Measurements from ENCODE around the gene DBP.
A peak's percentile ranks its signal among the peaks of the same experiment; 100 is the strongest.
"Not testable (repeated sequence)": the region's sequence is repeated elsewhere in the genome, so short reads cannot be mapped to it uniquely, and the experiment has no call there.

DBP gene

DNA sequence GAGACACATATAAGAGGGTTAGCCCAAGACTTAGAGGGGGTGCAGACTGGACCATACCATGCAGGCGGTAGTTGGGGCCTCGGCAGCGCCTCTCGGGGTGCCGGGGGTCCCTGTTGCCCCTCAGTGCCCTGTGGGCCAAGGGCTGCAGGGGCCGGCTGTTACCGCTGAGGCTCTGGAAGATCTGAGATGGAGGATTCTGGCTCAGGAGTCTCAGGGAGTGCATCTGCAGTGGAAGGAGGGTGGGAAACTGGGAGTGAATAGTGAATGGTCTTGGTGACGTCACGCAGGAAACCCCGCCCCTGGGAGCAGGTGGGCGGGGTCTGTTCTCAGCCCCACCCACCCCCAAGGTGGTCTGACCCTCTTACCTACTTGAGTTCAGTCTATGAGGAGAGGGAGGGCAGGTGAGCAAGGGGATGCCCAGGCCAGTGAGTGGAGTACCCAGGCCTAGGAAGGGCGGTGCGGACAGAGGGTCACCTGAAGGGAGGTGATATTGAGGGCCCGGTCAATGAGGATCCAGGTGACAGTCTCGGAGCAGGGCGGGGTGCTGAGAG lies 1.7 kb upstream of the DBP start:
- no peak for DNase-seq

DNA sequence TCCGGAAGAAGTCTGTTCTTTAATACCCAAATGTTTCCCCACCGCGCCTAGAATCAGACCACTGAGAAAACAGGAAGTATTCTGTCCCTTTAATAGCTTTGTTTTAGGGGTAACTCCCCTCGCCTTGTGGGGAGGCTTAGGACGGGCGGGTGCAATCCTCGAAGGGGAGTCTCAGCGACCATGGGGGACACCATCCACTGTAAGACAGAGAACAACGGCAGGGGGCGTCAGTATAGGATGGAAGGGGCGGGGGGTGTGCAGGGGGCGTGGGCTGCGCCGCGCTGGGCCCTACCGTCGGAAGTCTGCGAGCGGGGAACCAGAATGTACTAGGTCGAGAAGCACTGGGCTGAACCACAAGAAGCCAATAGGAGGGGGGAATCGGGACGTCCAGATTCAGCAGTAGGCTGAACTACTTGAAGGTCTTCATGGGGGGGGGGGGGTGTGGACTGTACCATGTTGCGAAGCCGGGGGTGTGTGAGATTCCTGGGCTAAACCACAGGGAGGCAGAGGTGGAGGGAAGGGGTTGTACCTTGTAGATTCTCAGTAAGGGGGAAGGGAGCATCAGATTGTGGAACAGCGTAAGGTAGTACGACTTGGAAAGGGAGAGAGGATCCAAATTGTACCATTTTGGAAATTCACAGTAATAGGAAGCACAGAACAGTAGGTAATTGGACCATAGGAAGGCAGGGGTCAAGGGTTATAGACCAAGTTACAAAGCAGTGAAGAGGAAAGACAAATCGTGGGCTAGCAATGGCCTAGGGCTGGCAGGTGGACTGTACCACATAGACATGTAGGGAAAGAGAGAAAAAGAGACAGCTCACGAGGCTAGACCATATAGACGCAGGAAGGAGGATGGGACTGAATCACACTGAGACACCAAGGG lies 1.0 kb upstream of the DBP start:
- peak; percentile 90 for DNase-seq

DNA sequence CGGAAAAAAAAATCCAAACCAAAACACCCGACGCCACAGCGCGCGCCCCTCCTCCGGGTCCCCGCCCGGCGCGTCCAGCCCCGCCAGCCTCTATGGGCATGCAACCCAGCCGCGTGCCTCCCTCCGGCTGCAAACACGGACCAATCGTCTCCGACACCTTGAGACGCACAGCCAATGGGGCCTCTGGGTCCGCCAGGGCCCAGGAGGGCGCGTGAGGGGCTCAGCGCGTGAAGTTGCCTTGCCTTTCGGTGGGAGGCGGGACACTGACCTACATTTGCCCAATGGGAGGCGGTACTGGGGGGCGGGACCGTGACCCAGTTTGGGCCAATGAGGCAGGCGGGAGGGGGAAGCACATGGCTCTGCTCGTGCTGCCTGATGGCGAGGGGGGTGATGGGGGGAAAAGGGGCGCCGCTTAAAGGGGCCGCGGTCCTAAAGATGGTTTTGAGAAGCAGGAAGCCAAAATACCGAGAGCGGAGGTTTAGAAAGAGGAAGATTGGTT lies 319 bp upstream of the DBP start:
- DNase-seq, result peak; percentile 100

DNA sequence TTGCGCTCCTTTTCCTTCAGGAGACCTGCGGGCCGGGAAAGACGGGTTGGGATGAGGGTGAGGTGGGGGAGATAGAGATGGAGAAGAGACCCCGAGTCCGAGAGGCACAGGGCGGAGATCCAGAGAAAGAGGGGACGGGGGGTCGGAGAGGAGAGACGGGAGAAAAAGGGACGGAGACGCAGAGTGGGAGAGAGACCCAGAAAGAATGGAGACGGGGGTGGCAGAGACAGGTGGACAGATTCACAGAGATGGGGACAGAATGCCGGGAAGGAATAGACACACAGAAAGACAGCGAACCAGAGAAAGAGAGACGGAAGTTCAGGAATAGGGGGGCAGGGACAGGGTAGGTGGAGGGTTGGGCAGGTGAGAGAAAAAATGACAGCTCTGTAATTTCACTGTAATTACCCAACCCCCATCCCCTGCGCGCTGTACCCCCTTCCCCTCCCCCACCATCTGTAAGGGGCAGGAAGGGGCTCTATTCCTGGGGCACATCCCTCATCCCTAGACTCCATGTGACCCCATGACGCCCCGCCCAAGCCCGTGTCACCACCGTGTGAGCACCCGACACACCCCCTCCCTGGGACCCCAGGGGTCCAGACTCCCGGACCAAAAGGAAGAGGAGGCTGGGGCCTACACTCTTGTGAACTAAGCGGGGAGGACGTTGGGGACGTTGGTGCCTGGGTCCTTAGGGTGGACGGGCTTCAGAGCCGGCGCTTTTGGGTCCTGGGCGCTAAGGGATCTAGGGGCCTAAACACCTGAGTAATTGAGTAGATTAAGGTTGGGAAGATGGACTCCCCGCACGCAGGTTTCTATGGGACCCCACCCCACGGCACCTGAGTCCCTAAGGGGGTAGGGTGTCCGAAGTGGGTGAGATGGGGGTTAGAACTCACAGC lies 967 bp downstream of the DBP start:
- DNase-seq, result peak; percentile 37

DNA sequence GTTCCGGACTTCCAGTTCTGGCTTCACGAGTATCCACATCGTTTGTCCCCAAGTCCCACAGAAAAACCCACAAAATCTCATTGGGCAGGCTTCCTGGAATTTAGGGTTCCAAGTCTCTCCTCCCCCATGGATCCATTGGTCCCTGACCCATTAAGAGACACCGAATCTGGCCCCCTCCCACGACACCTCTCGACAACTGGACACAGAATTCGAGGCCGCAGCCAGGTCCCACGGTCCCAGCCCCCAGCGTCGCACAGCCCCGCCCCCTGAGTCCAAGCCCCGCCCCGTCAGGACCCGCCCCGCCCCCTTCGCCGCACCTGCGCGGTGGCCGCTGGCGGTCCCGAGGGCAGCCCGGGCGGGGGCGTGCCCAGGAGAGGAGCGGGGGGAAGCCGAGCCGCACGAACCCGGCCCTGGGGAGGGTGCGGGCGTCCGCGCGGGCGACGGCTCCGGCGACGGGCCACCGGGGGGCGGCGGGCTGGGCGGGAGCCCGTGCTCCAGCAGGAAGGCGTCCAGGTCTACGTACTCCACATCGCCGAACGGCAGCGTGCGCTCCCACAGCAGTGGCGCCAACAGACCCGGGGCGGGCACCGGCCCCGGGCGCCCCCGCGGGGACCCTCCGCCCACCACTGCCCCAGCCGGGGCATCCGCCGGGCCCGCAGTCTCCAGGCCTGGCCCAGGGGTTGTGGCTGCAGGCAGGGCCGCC lies 1.8 kb downstream of the DBP start:
- DNase-seq, result peak; percentile 80

DNA sequence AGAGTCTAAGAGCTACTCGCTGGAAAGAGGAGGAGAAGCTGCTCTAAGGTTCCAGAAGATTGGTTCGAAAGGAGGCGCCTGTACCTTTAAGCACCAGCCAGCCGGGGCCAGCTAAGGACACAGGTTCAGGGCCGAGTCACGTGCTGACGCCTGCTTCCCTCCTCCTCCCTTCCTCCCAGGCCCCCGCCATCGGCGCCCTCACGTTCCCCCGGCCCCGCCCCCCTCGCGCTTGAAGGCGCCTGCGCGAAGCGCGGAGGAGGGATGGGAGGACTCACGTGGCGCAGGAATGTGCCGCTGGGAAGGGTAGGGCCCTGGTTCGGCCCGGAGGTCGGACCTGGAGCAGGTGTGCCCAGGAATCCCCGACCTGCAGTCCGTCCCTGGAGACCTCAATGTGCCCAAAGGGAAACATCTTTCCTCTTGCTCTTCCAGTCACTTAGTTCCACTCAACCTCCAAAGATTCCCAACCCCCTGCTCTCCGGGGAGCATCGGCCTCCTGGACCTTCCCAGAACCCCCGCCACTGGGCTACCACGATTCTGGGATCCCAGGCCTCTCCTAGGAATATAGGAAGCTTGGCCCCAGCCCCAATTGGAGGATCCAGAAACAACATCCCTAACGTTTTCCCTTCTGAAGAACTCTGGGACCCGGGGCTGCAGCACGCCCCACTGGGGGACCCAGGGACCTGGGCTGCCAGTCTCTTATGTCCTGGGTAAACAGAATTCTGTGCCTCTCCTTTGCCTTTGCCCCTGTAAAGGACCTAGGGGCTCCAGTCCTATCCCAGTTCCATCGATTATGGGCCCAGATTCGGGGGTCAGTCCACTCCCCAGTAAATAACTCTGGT lies 2.5 kb downstream of the DBP start:
- DNase-seq, result peak; percentile 98

DNA sequence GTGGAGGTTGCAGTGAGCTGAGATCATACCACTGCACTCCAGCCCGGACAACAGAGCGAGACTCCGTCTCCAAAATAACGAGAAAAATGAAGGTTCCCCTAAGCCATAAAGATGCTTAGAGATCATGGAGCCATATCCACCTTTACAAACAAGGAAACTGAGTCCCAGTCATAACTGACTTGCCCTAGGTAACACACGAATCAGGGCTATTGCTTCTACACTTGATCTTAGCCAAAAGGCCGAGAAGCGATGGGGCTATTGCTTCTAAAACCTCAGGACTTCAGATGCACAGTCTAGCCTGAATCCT lies 3.2 kb downstream of the DBP start:
- DNase-seq, result no peak

DNA sequence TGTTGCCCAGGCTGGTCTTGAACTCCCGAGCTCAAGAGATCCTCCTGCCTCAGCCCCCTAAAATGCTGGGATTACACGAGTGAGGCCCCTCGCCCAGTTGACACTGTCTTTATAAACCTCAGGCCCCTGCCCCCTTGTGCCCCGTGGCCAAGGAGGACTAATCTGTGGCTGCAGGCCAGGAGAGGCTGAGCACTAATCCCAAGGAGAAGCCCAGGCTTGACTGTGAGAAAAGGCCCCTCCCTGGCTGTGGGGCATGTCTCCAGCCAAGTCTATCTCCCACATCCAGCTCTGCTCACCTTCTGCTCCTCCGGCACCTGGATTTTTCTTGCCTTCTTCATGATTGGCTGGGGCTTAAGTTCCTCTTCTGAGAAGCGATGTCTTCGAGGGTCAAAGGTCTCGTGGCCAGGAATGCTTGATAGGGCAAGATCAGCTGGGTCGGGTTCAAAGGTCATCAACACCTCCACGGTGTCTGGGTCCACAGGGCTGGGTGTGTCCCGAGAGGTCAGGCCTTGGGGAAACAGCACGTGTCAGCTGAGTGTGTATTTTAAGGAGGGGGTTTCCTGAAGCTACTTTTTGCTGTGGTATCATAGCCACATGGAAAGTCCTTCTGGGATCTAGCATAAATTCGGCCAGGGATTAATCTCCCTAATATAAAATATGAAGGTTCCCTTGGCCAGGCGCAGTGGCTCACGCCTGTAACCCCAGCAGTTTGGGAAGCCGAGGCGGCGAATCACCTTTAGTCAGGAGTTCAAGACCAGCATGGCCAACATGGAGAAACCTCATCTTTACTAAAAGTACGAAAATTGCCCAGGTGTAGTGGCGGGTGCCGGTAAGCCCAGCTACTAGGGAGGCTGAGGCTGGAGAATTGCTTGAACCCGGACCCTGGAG lies 3.8 kb downstream of the DBP start:
- no peak for DNase-seq

DNA sequence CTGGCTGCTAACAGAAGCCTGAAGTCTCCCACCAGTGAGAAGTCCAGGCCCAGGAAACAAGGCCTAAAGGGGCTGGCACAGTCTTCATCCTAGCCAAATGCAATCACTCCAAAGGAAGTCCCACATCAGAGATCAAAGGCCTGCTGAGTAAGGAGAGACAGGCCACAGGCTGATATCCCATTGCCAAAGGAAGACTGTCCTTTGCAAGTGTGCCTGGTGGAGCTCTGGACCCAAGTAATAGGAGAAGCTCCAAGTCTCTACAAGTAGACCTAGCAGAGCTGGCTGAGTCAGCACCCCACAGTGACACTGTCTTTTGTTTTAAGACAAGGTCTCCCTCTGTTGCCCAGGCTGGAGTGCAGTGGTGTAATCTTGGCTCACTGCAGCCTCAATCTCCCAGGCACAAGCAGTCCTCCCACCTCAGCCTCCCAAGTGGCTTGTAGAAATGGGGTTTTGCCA lies 4.5 kb downstream of the DBP start:
- no peak for DNase-seq

DNA sequence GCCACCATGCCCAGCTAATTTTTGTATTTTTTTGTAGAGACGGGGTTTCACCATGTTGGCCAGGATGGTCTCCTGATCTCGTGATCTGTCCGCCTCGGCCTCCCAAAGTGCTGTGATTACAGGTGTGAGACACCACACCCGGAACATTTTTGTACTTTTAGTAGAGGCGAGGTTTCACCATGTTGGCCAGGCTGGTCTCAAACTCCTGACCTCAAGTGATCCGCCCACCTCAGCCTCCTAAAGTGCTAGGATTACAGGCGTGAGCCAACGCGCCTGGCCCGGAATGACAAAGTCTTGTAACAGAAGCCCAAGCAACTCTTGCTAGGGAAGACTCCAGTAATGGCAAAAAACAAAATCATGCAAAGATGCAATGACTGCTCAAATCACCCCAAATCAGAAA lies 4.9 kb downstream of the DBP start:
- not testable (repeated sequence) for DNase-seq

DNA sequence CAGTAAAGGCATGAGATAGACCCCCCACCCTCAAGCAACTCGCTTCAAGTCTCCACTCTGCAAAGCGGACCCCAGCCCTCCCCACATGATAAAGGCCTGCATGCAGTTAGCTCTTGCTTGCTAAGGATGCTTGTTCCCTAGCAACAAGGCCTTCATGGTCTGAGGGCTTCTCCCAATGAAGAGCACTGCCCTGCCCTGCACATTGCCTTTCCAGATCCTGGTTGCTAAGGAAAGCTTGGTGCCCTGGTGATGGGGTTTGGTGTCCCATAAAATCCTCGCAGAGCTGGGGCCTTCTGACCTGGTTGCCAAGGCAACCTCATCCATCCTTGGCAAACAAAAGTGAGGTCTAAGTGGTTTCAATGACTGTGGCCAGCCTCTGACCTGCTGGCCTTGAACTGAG lies 6.0 kb downstream of the DBP start:
- DNase-seq, result no peak

DNA sequence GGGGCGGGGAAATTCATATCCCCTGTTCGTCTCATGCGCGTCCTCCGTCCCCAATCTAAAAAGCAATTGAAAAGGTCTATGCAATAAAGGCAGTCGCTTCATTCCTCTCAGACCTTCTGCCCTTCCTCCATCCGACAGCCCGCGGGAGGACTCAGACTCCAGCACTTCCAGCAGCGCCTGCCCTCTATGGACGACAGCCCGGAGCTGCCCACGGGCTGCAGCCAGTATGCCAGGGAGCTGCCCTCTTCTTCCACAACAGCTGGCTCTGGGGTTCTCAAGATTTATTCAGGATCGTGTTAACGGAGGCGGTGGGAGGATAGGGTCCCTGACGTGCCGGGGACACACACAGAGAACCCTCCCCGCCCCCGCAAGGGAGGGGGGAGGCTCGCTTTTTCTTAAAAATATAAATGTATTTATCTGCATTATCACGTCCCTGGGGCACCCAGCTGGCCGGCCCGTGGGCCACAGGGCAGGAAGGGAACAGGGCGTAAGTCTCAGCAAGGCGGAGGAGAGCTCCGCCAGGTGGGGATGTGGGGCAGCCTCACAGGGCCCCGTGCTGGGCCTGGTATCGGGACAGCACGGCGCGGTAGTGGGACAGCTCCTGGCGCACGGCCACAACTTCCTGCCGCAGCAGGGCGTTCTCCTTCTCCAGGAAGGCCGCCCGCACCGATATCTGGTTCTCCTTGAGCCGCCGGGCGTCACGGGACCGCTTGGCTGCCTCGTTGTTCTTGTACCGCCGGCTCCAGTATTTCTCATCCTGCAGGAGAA lies 6.7 kb downstream of the DBP start:
- DNase-seq, result peak; percentile 52

DNA sequence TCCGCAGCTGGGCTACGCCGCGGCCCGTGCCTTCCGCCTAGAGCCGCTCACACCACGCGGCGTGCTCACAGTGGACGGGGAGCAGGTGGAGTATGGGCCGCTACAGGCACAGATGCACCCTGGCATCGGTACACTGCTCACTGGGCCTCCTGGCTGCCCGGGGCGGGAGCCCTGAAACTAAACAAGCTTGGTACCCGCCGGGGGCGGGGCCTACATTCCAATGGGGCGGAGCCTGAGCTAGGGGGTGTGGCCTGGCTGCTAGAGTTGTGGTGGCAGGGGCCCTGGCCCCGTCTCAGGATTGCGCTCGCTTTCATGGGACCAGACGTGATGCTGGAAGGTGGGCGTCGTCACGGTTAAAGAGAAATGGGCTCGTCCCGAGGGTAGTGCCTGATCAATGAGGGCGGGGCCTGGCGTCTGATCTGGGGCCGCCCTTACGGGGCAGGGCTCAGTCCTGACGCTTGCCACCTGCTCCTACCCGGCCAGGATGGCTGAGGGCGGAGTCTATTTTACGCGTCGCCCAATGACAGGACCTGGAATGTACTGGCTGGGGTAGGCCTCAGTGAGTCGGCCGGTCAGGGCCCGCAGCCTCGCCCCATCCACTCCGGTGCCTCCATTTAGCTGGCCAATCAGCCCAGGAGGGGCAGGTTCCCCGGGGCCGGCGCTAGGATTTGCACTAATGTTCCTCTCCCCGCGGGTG lies 7.4 kb downstream of the DBP start:
- peak; percentile 52 for DNase-seq

DNA sequence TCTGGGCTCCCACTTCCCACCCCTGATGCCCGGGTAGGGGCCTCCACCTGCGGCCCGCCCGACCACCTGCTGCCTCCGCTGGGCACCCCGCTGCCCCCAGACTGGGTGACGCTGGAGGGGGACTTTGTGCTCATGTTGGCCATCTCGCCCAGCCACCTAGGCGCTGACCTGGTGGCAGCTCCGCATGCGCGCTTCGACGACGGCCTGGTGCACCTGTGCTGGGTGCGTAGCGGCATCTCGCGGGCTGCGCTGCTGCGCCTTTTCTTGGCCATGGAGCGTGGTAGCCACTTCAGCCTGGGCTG lies 7.9 kb downstream of the DBP start:
- no peak for DNase-seq

DNA sequence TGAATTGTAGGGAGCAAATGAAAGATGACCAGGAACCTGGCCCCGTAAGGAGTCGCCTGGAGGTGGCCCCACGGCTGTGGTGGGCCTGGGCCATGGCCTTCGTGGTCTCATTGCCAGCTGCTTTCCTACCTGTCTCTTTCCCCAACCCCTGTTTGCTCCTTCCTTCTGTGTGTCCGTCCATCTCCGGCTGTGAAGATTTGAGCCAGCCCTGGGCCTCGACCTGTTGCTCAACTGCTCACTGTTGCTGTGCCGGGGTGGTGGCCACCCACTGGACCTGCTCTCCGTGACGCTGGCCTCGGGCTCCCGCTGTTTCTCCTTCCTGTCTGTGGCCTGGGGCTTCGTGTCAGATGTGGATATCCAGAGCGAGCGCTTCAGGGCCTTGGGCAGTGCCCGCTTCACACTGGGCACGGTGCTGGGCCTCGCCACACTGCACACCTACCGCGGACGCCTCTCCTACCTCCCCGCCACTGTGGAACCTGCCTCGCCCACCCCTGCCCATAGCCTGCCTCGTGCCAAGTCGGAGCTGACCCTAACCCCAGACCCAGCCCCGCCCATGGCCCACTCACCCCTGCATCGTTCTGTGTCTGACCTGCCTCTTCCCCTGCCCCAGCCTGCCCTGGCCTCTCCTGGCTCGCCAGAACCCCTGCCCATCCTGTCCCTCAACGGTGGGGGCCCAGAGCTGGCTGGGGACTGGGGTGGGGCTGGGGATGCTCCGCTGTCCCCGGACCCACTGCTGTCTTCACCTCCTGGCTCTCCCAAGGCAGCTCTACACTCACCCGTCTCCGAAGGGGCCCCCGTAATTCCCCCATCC lies 8.5 kb downstream of the DBP start:
- DNase-seq, result no peak

DNA sequence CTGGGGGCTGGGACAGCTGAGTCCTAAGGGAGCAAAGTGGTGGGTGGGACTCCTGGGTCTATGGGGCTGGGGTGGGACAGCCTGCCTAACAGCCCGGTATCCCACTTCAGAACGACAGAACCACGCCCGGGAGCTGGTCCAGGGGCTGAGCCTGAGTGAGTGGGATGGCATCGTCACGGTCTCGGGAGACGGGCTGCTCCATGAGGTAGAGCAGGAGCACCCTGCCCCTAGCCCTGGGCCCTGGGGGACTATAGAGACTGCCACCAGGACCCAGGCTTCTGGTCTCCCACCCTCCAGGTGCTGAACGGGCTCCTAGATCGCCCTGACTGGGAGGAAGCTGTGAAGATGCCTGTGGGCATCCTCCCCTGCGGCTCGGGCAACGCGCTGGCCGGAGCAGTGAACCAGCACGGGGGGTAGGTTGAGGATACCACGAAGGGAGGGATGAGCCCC lies 9.3 kb downstream of the DBP start:
- no peak for DNase-seq

DNA sequence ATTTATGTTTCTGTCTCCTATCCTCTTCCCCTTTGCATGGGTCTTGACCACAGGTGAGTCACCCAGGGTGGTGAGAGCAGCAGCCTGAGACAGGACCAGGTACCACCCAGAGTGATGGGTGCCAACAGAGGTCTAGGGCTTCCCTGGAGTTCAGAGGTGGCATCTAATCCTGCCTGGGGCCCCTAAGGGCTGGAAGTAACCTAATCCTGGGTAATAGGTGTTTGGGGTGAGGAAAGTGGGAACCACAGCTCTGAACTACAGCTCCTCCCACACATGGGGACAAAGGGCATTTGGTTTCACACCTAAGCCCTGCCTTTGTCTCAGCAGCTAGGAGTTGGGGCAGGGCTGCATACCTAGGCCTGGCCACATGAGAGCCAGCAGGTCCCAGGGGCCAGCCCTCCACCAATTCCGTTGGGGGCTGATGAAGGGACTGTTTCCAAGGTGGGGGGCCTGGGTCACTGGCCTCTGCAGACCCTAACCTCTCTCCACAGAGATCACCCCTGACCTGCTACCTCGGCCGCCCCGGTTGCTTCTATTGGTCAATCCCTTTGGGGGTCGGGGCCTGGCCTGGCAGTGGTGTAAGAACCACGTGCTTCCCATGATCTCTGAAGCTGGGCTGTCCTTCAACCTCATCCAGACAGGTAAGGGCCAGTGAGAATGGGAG lies 9.8 kb downstream of the DBP start:
- DNase-seq, result no peak

DNA sequence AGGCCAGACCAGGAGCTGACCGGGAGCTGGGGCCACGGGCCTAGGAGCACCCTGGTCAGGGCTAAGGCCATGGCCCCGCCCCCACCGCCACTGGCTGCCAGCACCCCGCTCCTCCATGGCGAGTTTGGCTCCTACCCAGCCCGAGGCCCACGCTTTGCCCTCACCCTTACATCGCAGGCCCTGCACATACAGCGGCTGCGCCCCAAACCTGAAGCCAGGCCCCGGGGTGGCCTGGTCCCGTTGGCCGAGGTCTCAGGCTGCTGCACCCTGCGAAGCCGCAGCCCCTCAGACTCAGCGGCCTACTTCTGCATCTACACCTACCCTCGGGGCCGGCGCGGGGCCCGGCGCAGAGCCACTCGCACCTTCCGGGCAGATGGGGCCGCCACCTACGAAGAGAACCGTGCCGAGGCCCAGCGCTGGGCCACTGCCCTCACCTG lies 11.3 kb downstream of the DBP start:
- no peak for DNase-seq
